Uterus (tissue), 4 donors: ENCODE data around the gene PURB. TPM values are rescaled to one million over a fixed set of nuclear protein-coding genes. Genes with fewer than 3 reads are reported as not detected.

ENCODE experiments used
- DNase-seq, 2 donors: peaks; one replicate each; pipeline ENCODE4 v3.0.0-alpha.2; 2019 to 2020
- H3K27ac ChIP-seq, 2 donors: fragments of 200-600 bp; sonication (generic); 1 replicate in 1 of 2; 2 replicates in 1 of 2; pipeline ENCODE4 v1.5.1; 2016 to 2018
- H3K27me3 ChIP-seq, 2 donors: fragments of 200-600 bp; sonication (generic); one replicate each; pipeline ENCODE4 v1.5.1; 2018 to 2019; ENCODE audit warnings: control low read depth in 1 of 2
- H3K36me3 ChIP-seq, 2 donors: fragments of 200-600 bp; sonication (generic); one replicate each; pipeline ENCODE4 v1.5.1; 2019; ENCODE audit warnings: control low read depth in 1 of 2
- H3K4me1 ChIP-seq, 2 donors: fragments of 200-600 bp; sonication (generic); one replicate each; pipeline ENCODE4 v1.5.1; 2018 to 2019; ENCODE audit warnings: control low read depth in 1 of 2
- H3K4me3 ChIP-seq, 2 donors: fragments of 200-600 bp; sonication (generic); 1 replicate in 1 of 2; 2 replicates in 1 of 2; pipeline ENCODE4 v1.5.1; 2018 to 2019; ENCODE audit warnings: mild to moderate bottlenecking in 1 of 2
- H3K9me3 ChIP-seq, 2 donors: fragments of 200-600 bp; sonication (generic); one replicate each; pipeline ENCODE4 v1.5.1; 2019; ENCODE audit warnings: control low read depth in 1 of 2
- CTCF ChIP-seq, 4 experiments: fragments of 200-600 bp in 2 of 4; fragments of 450-650 bp in 2 of 4; sonication (generic) in 2 of 4; IDR thresholded peaks; one replicate each; pipeline ENCODE4 v1.5.1; 2016 to 2019; ENCODE audit warnings: antibody characterized with exemption in 4 of 4, mild to moderate bottlenecking in 2 of 4, moderate library complexity in 1 of 4
- POLR2A ChIP-seq, 2 donors: fragments of 450-650 bp; IDR thresholded peaks; one replicate each; pipeline ENCODE4 v1.6.1; 2016; ENCODE audit warnings: antibody characterized with exemption in 2 of 2, mild to moderate bottlenecking in 1 of 2, moderate library complexity in 1 of 2
- intact Hi-C: fragments of 100-400 bp; cut with DNase I; formaldehyde crosslinking; loops from one replicate; pipeline ENCODE4 v1.15.1; 2023; ENCODE audit warnings: low total_unique reads
- total RNA-seq, 4 donors: library from RNA; depleted of rRNA in 3 of 4; stranded (reverse); fragments of >200 nt in 3 of 4; gene quantifications; one replicate each; pipeline versions ENCODE4 v1.1.0 to v1.2.4, GENCODE V29; 2014 to 2023
- donor health status: DM: yes; HTN: yes; CAD: no.

The PURB gene
- total RNA-seq, 4 donors from 2014 or later = 13.8 to 63.0 (median 24.5) TPM

GRCh38 chr7:44891791-44892190, 6.5 kb upstream of the PURB start:
- no peak for TF ChIP-seq POLR2A (IDR thresholded peaks at IDR 0.05)
- TF ChIP-seq CTCF (IDR thresholded peaks at IDR 0.05) = no peak

GRCh38 chr7:44891372-44891771, 6.0 kb upstream of the PURB start:
- TF ChIP-seq POLR2A (IDR thresholded peaks at IDR 0.05) (no peak), CTCF (IDR thresholded peaks at IDR 0.05) (no peak)
- intact Hi-C loops = no loop called here
- H3K9me3 ChIP-seq = no peaks in the 10 kb centered on the region

More at GRCh38 chr7:44891791-44892190, 6.5 kb upstream of the PURB start:
- no peak overlapping the region for H3K27ac ChIP-seq
- H3K27me3 ChIP-seq = no peaks in the 10 kb centered on the region
- DNase-seq = no peak
- no peaks in the 10 kb centered on the region for H3K9me3 ChIP-seq
- H3K4me1 ChIP-seq = no peaks in the 10 kb centered on the region
- H3K36me3 ChIP-seq = no peaks in the 10 kb centered on the region
- H3K4me3 ChIP-seq = no peak overlapping the region
- intact Hi-C loops = no loop called here

GRCh38 chr7:44889086-44889781, 3.9 kb upstream of the PURB start:
- TF ChIP-seq CTCF (IDR thresholded peaks at IDR 0.05) (no peak), POLR2A (IDR thresholded peaks at IDR 0.05) (no peak)

More at GRCh38 chr7:44891372-44891771, 6.0 kb upstream of the PURB start:
- H3K27ac ChIP-seq = no peak overlapping the region
- DNase-seq = no peak
- no peak overlapping the region for H3K4me3 ChIP-seq
- no peaks in the 10 kb centered on the region for H3K4me1 ChIP-seq
- no peaks in the 10 kb centered on the region for H3K36me3 ChIP-seq
- H3K27me3 ChIP-seq = no peaks in the 10 kb centered on the region

GRCh38 chr7:44887293-44887692, 2.0 kb upstream of the PURB start:
- Histone ChIP-seq H3K4me1 (peaks cover 13 to 21% of the 10 kb centered on the region in 2 donors), H3K9me3 (no peaks in the 10 kb centered on the region), H3K27me3 (no peaks in the 10 kb centered on the region), H3K36me3 (no peaks in the 10 kb centered on the region), H3K4me3 (no peak overlapping the region), H3K27ac (no peak overlapping the region)
- DNase-seq = no peak
- intact Hi-C loops = no loop called here
- no peak for TF ChIP-seq POLR2A (IDR thresholded peaks at IDR 0.05)
- no peak for TF ChIP-seq CTCF (IDR thresholded peaks at IDR 0.05)

More at GRCh38 chr7:44889086-44889781, 3.9 kb upstream of the PURB start:
- Histone ChIP-seq H3K4me3 (no peak overlapping the region), H3K27ac (no peak overlapping the region), H3K4me1 (peaks cover 0 to 6% of the 10 kb centered on the region in 2 donors), H3K36me3 (no peaks in the 10 kb centered on the region), H3K27me3 (no peaks in the 10 kb centered on the region), H3K9me3 (no peaks in the 10 kb centered on the region)
- DNase-seq = no peak
- intact Hi-C loops = no loop called here

- intact Hi-C loops = no loop called here
- no peaks in the 10 kb centered on the region for H3K36me3 ChIP-seq
- no peaks in the 10 kb centered on the region for H3K27me3 ChIP-seq
- TF ChIP-seq POLR2A (IDR thresholded peaks at IDR 0.05) = no peak
- TF ChIP-seq CTCF (IDR thresholded peaks at IDR 0.05) = no peak
- peak overlapping the region; percentile 97 to 98 for H3K27ac ChIP-seq
- peak; percentile 40 to 43 for DNase-seq
- H3K4me1 ChIP-seq = peaks cover 21 to 25% of the 10 kb centered on the region in 2 donors
- no peaks in the 10 kb centered on the region for H3K9me3 ChIP-seq
- peak overlapping the region; percentile 46 to 86 for H3K4me3 ChIP-seq
Measured at GRCh38 chr7:44884621-44885393, 523 bp downstream of the PURB start.
